GM21526 (cell line): ENCODE data around the gene LRRN3.

ENCODE experiments used
- ATAC-seq: cut with Tn5 transposase; IDR thresholded peaks from one replicate; pipeline ENCODE4 v1.9.1; 2021; ENCODE audit warnings: moderate library complexity; ENCODE audit not compliant: unreplicated experiment, low FRiP score

LRRN3 gene

GRCh38 chr7:111103678-111104274 is 12.8 kb downstream of the LRRN3 start:
- no peak for ATAC-seq

- no peak for ATAC-seq
Measured at GRCh38 chr7:111104710-111105109, 13.8 kb downstream of the LRRN3 start.

- ATAC-seq = no peak
Measured at GRCh38 chr7:111105269-111105668, 14.3 kb downstream of the LRRN3 start.

- ATAC-seq = no peak
Measured at GRCh38 chr7:111107579-111107978, 16.7 kb downstream of the LRRN3 start.

- no peak for ATAC-seq
Measured at GRCh38 chr7:111108000-111108399, 17.1 kb downstream of the LRRN3 start.

GRCh38 chr7:111108496-111108895 is 17.6 kb downstream of the LRRN3 start:
- ATAC-seq = no peak

- ATAC-seq = no peak
Measured at GRCh38 chr7:111112439-111112838, 21.5 kb downstream of the LRRN3 start.

- ATAC-seq = no peak
Measured at GRCh38 chr7:111113263-111114017, 22.5 kb downstream of the LRRN3 start.

- ATAC-seq = no peak
Measured at GRCh38 chr7:111115966-111116365, 25.0 kb downstream of the LRRN3 start.

- no peak for ATAC-seq
Measured at GRCh38 chr7:111126987-111127386, 36.1 kb downstream of the LRRN3 start.

- no peak for ATAC-seq
Measured at GRCh38 chr7:111129435-111129834, 38.5 kb downstream of the LRRN3 start.

GRCh38 chr7:111132833-111133232 is 41.9 kb downstream of the LRRN3 start:
- no peak for ATAC-seq

GRCh38 chr7:111137296-111138192 is 46.6 kb downstream of the LRRN3 start:
- peak; percentile 83 for ATAC-seq

GRCh38 chr7:111138193-111138569 is 47.3 kb downstream of the LRRN3 start:
- peak; percentile 96 for ATAC-seq

- no peak for ATAC-seq
Measured at GRCh38 chr7:111138586-111138985, 47.7 kb downstream of the LRRN3 start.

GRCh38 chr7:111140091-111140865 is 49.4 kb downstream of the LRRN3 start:
- ATAC-seq = no peak

- no peak for ATAC-seq
Measured at GRCh38 chr7:111145472-111145871, 54.5 kb downstream of the LRRN3 start.

GRCh38 chr7:111146136-111146535 is 55.2 kb downstream of the LRRN3 start:
- ATAC-seq = no peak

- no peak for ATAC-seq
Measured at GRCh38 chr7:111147708-111148533, 57.0 kb downstream of the LRRN3 start.

GRCh38 chr7:111150709-111151108 is 59.8 kb downstream of the LRRN3 start:
- no peak for ATAC-seq
